ENCODE results near the gene NSF.
"Not testable (repeated sequence)": the region's sequence is repeated elsewhere in the genome, so short reads cannot be mapped to it uniquely, and the experiment has no call there.

Gene NSF

DNA sequence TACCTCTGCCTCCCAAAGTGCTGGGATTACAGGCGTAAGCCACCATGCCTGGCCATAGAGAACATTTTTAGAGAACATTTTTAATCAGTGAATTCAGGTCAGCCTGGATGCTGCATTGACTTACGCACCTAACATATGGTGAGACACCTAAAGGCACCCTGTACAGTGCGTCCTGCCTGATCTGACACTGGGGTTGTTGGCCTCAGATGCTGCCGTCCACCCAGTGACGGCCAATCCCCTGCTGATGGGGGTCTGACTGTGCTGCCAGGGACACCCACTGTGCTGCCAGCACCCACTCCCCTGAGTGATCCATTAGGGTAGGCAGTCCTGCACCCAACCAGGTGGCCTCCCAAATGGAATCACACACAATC is 189.5 kb downstream of the NSF start:
- DNase-seq = no peak

DNA sequence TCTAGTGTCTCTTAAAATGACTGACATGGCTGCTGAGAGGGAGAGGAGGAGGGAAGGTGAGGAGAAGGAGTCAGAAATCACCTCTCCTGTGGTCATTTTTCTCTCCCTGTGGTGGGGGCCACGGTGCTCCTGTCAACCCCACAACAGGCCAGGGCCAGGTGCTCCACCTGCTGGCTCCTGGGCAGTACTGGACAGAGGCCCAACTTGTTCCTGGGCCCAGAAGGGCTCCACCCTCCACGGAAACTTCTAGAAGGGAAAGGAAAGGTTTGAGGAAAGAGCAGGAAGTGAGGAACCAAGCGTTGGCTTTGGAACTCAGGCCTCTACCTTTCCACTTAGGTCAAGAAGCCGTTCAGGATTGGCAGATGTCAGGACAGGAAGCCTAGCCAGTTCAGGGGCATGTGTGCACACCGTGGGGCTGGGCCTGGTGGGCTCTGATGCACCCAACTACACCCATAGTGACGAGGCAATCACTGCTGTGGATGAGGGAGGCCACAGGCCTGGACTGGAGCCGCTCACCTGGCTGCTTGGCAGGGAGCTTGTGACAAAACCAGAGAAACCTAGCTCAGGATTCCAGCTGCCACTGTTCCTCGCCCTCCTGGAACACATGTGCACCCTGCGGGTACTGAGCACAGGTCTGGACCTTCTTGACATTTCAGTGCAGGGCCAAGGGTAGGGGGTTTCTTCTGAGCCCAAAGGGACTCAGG is 191.9 kb downstream of the NSF start:
- peak; percentile 25 for DNase-seq

DNA sequence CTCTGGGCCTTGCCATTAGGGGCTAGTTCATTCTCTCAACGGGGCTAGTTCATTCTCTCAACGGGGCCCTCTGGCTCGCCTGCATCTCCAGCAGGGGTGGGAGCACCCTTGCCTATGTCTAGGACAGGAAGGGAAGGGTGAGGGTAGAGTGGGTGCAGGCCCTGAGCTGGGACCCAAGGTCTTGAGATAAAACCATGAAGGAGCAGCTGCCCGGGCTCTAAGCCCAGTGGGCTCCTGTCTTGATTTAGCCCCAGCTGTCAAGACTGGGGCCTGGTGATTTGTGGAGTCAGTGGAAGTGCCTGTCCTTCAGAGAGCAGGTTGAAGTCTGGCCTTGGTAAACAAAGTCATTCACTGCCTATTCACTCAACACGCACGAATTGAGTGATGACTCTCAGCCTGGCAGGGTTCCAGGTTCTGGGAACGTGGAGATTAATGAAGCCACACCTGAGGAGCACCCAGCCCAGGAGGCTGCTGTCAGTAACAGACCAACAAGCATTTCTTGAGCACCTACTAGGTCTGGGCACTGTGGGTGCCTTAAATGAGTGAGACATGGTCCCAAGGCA is 192.6 kb downstream of the NSF start:
- DNase-seq = no peak

DNA sequence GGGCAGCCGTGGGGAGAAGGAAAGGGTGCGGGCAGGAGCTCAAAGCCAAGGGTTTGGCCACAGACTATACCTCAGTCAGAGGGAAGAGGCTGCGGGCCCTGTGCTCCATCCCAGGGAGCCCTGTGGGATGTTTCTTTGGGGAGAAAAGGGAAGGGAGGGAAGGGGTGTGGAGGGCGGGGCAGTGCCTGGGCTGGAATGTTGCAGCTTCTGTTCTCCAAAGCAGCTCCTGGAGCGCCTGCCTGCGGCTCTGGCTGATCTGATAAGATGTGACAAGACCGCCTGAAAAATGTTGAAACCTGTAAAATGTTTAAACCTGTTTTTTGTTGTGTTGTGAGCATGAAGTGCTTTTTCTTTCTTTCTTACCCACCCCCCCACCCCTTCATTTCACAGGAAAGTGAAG is 195.2 kb downstream of the NSF start:
- no peak for DNase-seq

DNA sequence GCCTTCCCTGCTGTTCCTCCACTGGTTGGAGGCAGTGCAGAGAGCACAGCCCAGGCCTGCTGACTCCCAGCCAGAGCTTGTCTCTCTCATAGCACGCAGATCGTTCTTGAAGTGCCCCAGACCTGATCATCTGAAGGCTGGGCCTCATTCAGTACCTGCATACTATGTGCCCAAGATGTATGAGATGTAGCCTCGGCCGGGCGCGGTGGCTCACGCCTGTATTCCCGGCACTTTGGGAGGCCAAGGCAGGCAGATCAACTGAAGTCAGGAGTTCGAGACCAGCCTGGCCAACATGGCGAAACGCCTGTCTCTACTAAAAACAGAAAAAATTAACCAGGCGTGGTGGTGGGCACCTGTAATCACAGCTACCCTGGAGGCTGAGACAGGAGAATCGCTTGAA is 197.0 kb downstream of the NSF start:
- DNase-seq = no peak

DNA sequence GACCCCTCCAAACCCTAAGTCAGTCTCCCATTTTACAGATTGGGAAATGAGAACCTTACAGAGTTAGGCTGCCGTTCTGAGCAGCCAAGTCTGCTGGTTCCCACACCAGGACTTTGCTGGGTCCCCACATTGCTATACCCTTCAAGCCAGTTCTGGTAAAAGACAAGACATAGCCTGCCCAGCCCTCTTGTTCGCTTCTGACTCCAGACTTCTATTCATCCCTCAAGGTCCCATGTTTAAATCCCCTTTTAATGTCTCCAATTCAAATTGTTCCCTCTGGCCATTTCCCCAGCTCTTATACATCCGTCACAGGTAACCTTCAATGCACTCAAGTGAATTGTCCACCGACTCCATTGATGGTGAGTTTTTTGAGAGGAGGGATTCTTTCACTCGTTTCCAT is 197.8 kb downstream of the NSF start:
- DNase-seq = no peak

DNA sequence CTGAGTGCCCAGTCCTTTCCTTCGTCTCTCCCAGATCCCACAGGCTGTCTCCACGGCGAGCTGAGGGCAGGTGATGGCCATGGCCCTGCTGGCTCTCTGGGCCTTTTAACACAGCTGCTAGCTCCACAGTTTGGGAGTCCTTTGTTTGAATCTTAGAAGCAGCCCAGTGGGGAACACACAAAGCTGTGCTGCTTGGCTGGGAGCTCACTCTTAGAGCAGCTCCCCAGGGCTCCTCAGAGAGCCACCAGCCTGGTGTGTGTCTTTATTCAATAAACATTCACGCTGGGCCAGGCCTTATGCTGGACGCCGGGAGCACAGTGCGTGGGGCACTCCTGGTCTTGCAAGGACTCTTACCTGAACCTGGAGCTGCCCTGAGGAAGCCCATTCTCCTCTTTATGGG is 198.3 kb downstream of the NSF start:
- no peak for DNase-seq

DNA sequence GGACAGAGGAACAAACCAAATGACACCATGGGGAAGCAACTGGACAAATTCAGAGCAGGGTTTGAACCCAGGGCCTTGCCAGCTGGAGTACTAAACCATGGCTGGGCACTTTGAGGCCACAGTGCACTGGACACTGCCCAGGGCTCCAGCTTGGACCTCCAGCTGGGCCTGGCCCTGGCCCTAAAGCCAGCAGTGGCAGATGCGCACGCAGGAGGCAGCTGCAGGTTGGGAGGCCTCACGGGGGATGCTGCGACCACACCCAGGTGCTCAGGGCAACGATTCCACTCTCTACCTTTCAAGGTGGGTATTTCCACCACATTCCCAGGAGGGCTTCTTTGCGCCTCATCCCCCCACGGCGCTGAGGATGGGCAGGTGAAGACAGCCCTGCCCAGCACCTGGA is 199.1 kb downstream of the NSF start:
- no peak for DNase-seq

DNA sequence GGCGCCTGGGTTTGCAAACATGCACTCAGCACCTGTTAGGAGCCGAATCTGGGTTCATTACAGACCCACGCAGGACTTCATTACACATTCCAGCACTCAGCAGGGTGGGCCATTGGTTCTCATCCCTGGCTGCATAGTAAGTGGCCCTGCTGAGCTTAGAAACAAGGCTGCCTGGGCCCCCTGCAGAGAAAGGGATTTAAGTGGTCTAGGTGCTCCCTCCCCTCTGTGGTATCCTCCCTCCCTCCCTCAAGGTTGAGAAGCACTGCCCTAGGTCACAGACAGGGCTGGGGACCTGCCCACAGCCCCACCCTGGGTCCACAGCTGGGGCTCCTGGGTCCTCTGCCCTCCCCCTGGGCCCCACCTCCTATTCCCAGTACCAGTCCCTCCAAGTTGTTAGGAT is 199.7 kb downstream of the NSF start:
- DNase-seq = no peak

DNA sequence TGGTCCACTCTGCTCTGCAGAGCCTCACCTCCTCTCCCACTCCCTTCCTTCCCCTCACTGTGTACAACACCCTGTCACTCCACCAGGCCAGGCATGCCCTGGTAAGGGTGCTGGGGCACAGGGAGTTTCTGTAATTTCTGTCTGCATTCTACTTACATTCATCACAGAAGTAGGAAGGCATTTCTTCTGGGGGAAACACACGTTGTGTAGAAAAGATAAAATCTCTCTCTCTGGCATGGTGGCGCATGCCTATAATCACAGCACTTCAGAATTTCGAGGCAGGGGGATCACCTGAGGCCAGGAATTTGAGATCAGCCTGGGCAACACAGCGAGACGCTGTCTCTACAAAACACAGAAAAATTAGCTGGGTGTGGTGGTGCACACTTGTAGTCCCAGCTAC is 201.1 kb downstream of the NSF start:
- DNase-seq = no peak

DNA sequence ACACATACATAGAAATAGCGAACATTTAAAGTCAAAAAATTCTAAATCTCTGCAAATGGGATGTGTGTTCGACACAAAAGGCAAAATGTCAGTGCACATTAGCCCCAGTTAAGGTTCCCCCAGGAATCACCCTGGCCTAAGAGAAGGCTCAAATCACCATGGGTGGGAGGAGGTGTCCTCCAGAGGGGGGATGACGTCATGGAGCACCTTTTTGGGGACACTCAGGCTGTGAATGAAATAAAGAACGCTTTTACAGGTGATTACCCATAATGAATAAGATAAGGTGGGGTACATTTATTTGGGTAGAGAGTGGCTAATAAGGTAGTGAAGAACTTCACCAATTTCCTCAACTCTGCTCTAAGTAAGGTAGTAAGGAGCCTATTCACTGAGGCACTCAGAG is 201.6 kb downstream of the NSF start:
- no peak for DNase-seq

DNA sequence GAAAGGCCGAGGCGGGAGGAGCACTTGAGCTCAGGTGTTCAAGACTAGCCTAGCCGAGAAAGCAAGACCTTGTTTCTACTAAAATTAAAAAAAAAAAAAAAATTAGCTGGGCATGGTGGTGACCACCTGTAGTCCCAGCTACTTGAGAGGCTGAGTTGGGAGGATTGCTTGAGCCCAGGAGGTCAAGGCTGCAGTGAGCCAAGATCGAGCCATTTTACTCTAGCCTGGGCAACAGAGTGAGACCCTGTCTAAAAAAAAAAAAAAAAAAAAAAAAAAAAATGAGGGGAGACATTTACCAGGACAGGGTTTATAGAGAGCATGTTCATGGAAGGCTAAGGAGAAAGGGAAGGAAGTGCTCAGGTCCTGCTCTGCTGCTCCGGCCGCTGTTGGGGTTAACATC is 202.6 kb downstream of the NSF start:
- not testable (repeated sequence) for DNase-seq

DNA sequence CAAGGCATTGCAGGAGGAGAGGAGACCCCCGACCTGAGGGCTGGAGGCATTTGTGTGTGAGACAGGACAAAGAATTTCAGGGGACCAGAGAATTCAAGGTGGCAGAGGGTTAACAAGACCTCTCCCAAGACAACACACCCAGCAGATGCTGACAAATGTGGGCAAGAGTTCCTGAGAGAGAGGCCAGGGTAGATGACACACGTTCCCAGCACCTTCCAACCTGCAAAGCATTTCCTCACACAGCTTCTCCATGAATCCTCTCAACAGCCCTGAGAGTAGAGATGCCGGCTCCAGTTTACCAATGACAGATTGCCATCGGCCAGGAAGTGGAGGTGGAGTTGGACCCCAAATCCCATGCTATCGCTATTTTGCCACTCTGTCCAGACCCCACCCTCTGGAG is 203.1 kb downstream of the NSF start:
- DNase-seq = no peak

DNA sequence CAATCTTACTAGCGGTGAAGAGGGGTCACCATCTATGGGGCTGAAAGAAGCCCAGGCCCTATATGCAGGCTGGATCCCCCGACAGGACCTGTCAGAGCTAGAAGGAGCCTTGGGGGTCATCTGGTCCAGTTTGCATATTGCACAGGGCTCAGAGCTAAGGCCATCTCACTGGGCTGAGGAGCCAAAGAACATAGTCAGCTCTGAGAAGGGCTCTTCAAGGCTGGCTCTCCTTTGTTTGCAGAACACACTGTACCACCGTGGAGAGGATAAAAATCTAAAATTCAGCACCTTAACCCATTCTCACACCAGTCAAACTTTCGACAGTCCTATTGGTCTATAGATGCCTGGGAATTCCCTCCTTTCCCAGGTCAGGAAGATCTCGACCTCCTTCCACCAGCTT is 203.8 kb downstream of the NSF start:
- DNase-seq = no peak

DNA sequence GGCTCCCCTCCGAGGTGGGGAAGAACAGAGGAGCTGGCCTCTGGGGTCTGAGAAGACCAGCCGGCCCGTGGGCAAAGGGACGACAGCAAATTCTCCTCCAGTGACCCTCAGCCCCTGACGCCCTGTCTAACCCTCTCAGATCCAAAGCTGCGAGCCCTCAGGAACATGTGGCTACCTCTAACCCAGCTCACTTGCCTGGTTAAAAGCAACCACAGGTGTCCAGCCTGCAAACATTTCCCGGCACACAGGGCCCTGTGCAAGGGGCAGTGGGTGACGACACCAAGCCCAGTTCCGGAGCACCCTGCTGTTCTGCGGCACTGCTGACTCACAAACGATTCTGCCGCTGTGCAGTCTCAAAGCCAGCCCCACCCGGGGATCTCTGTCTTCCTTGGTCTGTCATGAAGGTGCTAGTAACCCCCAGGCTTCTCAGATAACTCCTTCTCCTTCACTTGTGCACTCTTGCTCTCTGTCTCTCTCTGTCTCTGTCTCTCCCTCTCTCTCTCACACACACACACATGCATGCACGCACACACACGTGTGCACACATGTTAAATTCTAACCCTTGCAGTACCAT is 205.0 kb downstream of the NSF start:
- no peak for DNase-seq

DNA sequence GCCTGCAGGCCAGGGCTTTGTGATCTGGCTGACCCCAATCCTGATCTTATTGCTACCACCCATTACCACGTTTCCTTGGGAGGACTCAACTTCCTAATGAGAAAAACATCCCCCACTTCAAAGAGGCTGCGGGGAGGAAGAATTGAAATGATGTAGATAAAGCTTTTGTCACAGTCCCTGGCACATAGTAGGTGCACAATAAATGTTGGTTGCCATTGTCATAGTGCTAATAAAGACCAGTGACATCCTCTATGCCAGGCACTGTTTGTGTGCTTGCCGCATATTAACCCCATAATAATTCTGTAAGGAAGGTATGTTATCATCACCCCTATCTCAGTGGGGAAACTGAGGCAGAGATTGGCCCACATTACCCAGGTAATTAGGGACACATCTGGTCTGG is 205.6 kb downstream of the NSF start:
- DNase-seq = no peak

DNA sequence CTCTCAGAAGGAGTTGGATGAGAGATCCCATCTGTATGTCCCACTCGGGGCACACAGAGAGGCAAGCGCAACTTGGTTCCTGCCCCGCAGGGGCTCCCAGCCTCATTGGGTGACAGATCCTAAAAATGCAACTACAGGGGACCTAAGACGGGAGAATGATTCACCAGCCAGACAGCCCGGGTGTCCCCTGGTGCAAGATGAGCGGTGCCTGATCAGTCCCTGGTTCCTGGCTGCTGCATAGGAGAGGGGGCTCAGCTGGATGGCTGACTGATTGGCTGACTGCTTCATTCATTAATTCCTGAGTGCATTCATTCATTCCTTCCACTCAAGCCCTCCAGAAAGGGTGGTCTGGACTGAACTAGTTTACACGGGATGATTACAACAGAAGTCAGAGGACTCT is 206.1 kb downstream of the NSF start:
- DNase-seq = no peak

DNA sequence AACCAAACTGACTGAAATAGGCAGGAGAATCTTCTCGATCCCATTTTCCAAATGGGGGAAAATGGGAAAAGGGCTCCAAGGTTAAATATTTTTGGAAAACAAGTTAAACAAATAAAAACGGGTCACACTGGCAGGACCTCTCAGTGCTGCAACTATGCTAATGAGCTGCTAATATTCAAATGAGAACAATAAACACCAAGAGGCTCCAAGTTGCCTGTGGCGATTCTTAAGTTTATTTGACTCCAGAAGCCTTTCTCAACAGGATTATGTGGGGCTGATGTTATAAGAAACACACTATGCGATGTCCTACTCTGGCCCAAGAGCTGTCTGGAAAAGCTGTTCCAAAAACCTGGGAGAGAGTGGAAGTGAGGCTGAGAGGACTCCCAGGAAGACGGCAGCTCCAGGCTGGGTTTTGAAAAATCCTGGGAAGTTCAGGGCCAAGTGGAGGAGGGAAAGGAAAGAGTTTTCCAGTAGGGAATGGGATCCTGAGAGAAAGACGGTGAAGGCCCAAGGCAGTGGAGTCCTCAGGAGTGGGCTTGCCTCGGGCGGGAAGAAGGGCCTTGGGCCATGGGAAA is 206.6 kb downstream of the NSF start:
- DNase-seq = no peak

DNA sequence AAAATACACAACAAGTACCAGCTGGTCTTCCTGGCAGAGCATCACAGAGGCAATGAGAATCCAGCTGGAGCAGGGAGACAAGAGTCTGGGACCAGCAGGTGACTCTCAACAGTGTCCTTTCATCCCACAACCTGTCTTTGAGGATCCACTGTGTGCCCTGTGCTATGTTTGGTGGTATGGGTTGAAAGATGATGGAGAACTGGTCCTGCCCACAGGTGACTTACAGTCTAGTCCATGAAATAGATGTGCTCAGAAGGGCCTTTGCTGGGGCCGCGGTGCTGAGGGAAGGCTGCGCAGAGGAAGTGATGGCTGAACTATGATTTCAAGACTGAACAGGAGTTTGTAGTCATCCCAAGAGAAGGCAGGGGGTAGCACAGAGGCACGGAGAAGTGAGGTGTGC is 210.1 kb downstream of the NSF start:
- DNase-seq = no peak

DNA sequence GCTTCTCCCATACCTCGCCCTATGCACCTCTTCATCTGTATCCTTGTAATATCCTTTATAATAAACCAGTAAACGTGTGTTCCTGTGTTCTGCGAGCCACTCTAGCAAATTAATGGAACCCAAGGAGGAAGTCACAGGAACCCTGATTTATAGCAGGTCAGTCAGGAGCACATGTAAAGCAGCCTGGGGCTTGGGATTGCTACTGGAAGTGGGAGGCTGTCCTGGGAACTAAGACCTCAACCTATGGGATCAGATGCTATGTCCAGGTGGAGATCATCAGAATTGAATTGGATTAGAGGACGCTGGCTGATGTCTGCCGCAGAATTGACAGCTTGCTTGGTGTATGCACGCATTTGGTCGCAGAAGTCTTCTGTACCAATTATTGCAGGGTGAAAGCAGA is 212.3 kb downstream of the NSF start:
- DNase-seq = no peak

DNA sequence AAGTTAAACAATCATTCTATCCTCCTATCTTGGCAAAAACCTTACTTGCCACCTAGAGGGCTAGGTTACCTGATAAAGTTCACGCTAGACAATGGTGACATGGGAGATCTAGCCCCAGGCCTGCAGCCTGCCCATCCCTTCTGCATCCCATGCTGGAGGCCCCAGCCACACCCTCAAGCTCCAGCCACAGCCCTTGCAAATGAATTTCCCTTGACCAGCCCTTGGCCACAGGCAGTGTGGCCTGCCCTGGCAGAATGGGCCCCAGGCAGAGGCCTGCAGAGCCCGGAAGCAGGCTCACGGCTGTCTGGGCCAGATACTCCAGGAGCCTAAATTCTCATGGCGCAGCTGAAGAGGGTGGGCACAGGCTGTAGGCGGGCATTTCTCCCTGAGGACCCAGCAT is 213.1 kb downstream of the NSF start:
- DNase-seq = no peak

DNA sequence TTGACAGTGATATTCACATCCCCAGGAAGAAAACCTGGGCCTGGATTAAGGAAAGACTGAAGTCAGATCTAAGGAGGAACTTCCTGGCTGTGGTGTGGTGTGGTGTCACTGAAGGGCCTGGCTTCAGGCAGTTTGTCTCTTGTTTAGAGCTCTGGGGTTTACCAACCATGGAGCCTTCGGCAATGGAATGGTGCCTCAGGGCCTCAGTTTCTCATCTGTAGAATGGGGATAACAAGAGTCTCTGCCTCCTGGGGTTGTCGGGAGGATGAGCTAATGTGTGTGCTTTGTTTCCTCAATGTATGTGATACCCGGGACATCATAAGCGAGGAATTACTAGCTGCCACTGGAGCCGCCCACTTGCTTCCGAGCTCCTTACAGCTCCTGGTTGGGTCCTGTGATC is 215.3 kb downstream of the NSF start:
- no peak for DNase-seq

Measured in HCEC 1CT (cell line).